ENCODE data around the gene SLC35F1. TPM values are rescaled to one million over a fixed set of nuclear protein-coding genes. Genes with fewer than 3 reads are reported as not detected.

Gene SLC35F1
- total and polyA plus RNA-seq, 10 of the 15 experiments (the other 5 are each of a cell fraction or from before 2014, with no cell fraction given), result 0.01 TPM; not detected in 9

DNA sequence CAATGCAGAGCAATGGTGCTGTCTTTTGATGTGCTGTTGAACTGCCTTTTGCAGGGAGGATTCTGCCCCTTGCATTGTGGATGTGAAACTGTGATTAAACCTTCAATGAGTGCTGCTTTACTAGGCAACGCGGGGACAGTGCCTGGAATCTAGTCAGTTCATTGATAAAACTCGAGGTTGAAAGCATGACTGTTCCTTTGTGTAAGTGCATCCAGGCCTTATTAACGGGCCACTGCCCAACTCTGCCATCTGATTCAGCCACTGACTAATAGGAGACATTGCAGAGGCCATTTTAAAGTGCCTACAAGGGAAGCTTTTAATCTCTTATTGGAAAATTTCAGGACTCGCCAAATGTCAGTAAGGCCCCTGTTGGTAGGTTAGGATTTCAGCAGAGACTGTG lies 49.3 kb downstream of the SLC35F1 start (continued):
- no peak for TF ChIP-seq HDGF (IDR thresholded peaks at IDR 0.05)
- TF ChIP-seq, protein P1, sequence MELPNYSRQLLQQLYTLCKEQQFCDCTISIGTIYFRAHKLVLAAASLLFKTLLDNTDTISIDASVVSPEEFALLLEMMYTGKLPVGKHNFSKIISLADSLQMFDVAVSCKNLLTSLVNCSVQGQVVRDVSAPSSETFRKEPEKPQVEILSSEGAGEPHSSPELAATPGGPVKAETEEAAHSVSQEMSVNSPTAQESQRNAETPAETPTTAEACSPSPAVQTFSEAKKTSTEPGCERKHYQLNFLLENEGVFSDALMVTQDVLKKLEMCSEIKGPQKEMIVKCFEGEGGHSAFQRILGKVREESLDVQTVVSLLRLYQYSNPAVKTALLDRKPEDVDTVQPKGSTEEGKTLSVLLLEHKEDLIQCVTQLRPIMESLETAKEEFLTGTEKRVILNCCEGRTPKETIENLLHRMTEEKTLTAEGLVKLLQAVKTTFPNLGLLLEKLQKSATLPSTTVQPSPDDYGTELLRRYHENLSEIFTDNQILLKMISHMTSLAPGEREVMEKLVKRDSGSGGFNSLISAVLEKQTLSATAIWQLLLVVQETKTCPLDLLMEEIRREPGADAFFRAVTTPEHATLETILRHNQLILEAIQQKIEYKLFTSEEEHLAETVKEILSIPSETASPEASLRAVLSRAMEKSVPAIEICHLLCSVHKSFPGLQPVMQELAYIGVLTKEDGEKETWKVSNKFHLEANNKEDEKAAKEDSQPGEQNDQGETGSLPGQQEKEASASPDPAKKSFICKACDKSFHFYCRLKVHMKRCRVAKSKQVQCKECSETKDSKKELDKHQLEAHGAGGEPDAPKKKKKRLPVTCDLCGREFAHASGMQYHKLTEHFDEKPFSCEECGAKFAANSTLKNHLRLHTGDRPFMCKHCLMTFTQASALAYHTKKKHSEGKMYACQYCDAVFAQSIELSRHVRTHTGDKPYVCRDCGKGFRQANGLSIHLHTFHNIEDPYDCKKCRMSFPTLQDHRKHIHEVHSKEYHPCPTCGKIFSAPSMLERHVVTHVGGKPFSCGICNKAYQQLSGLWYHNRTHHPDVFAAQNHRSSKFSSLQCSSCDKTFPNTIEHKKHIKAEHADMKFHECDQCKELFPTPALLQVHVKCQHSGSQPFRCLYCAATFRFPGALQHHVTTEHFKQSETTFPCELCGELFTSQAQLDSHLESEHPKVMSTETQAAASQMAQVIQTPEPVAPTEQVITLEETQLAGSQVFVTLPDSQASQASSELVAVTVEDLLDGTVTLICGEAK (IDR thresholded peaks at IDR 0.05; ENCODE audit: borderline replicate concordance), result no peak
- no peak for TF ChIP-seq YBX1 (IDR thresholded peaks at IDR 0.05)

DNA sequence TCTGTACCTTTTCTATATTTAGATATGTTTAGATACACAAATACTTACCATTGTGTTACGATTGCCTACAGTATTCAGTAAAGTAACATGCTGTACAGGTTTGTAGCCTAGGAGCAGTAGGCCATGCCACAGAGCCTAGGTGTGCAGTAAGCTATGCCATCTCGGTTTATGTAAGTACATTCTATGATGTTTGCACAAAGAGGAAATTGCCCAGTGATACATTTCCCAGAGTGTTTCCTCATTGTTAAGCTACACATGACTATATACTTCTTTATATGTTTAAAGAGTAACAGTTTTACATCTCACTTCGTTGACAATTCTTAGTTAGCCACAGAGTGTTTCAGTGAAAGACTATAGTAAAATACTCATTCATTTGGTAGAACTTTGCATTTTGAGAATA lies 51.5 kb downstream of the SLC35F1 start:
- no peaks in the 10 kb centered on the region for H3K9me3 ChIP-seq (replicated peaks; ENCODE audit: control insufficient read depth, insufficient read depth, low read length)
- FAIRE-seq (no peak), DNase-seq (ENCODE audit: low read depth, low spot score) (no peak), ATAC-seq (no peak)
- intact Hi-C loops (cut with micrococcal nuclease; ENCODE audit: unreplicated experiment), result no loop called here
- no peaks in the 10 kb centered on the region for H3K4me1 ChIP-seq (ENCODE audit: control insufficient read depth, insufficient read depth, low read length)
- H3K4me2 ChIP-seq (ENCODE audit: control insufficient read depth, insufficient read depth), result no peak overlapping the region
- no peaks in the 10 kb centered on the region for H4K20me1 ChIP-seq (ENCODE audit: control insufficient read depth, insufficient read depth)
- WGBS (ENCODE audit: insufficient coverage, insufficient replicate concordance, low lambda C conversion rate, missing lambda C conversion rate), result 1% methylated on average over 3 of the region's 3 CpGs
- H3K27me3 ChIP-seq (replicated peaks in 1 of 2; ENCODE audit: control insufficient read depth in 2 of 2, insufficient read depth in 2 of 2, low read length in 1 of 2), result no peaks in the 10 kb centered on the region; a peak in 1 of 4 replicates
- H3K9ac ChIP-seq (ENCODE audit: control insufficient read depth, insufficient read depth, low read length), result no peak overlapping the region
- CTCF ChIA-PET, result interaction anchor here (1.1 to 1.5 kb wide), 2 partner anchors 11 to 16 kb away, joined by 3 to 5 read pairs; no protein-coding TSS in a partner anchor
- SMC1A ChIA-PET (ENCODE audit: uncharacterized antibody, unreplicated experiment), result interaction anchor here (1.1 kb wide), 1 partner anchor 17 kb away, joined by 3 read pairs; no protein-coding TSS in a partner anchor
- in situ Hi-C loops (cut with MboI), result no loop called here
- no peak overlapping the region for H3K27ac ChIP-seq (ENCODE audit: control insufficient read depth, insufficient read depth)
- H3K79me2 ChIP-seq (ENCODE audit: control insufficient read depth, insufficient read depth, low read length), result no peaks in the 10 kb centered on the region
- no peak for TF ChIP-seq EZH2 (IDR thresholded peaks at IDR 0.05; ENCODE audit: borderline replicate concordance, control insufficient read depth, low read depth, low read length)
- no peak for TF ChIP-seq JUND (IDR thresholded peaks at IDR 0.05; ENCODE audit: low read depth, low read length)
- no peak for TF ChIP-seq SREBF2 (IDR thresholded peaks at IDR 0.05; ENCODE audit: low read length)
- TF ChIP-seq NR2C1 (IDR thresholded peaks at IDR 0.05), result no peak
- TF ChIP-seq NFIC (IDR thresholded peaks at IDR 0.05; ENCODE audit: low read depth, low read length), result no peak
- no peak for TF ChIP-seq RFX5 (IDR thresholded peaks at IDR 0.05; ENCODE audit: low read depth, low read length)
- no peak for TF ChIP-seq IKZF2 (IDR thresholded peaks at IDR 0.05)
- no peak for TF ChIP-seq FOS (IDR thresholded peaks at IDR 0.05; ENCODE audit: borderline replicate concordance, extremely low read depth, insufficient read length)
- no peak for TF ChIP-seq SIN3A (IDR thresholded peaks at IDR 0.05; ENCODE audit: low read depth, low read length)
- no peak for TF ChIP-seq PAX5 (IDR thresholded peaks at IDR 0.05; ENCODE audit: borderline replicate concordance, low read depth, low read length)
- TF ChIP-seq, protein P2, sequence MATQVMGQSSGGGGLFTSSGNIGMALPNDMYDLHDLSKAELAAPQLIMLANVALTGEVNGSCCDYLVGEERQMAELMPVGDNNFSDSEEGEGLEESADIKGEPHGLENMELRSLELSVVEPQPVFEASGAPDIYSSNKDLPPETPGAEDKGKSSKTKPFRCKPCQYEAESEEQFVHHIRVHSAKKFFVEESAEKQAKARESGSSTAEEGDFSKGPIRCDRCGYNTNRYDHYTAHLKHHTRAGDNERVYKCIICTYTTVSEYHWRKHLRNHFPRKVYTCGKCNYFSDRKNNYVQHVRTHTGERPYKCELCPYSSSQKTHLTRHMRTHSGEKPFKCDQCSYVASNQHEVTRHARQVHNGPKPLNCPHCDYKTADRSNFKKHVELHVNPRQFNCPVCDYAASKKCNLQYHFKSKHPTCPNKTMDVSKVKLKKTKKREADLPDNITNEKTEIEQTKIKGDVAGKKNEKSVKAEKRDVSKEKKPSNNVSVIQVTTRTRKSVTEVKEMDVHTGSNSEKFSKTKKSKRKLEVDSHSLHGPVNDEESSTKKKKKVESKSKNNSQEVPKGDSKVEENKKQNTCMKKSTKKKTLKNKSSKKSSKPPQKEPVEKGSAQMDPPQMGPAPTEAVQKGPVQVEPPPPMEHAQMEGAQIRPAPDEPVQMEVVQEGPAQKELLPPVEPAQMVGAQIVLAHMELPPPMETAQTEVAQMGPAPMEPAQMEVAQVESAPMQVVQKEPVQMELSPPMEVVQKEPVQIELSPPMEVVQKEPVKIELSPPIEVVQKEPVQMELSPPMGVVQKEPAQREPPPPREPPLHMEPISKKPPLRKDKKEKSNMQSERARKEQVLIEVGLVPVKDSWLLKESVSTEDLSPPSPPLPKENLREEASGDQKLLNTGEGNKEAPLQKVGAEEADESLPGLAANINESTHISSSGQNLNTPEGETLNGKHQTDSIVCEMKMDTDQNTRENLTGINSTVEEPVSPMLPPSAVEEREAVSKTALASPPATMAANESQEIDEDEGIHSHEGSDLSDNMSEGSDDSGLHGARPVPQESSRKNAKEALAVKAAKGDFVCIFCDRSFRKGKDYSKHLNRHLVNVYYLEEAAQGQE (IDR thresholded peaks at IDR 0.05; ENCODE audit: low read depth, low read length), result no peak
- RAD21 ChIA-PET (ENCODE audit: unreplicated experiment), result no interaction called here
- no peaks in the 10 kb centered on the region for H3K36me3 ChIP-seq (ENCODE audit: control insufficient read depth in 2 of 2, insufficient read depth in 2 of 2, low read length in 1 of 2)
- no peak overlapping the region for H3K4me3 ChIP-seq
- no peak overlapping the region for H2AFZ ChIP-seq (ENCODE audit: control insufficient read depth, low read depth, low read length)
- POLR2A ChIA-PET, result no interaction called here
- no TSS peak for BruUV-seq (replicated peaks)
